ENCODE measurements around the gene SGMS2.

DNA sequence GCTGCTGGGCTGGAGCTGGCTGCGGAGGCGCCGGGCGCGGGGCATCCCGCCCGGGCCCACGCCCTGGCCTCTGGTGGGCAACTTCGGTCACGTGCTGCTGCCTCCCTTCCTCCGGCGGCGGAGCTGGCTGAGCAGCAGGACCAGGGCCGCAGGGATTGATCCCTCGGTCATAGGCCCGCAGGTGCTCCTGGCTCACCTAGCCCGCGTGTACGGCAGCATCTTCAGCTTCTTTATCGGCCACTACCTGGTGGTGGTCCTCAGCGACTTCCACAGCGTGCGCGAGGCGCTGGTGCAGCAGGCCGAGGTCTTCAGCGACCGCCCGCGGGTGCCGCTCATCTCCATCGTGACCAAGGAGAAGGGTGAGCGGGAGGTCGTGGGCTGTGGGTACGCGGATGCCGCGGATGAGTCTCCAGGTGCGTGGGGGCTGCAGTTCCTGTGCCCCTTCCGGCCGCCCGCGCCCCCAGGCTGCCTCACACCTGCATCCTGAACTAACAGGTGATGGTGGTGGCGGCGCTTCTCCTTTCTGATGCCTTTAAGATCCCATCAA lies 107.1 kb downstream of the SGMS2 start:
- TF ChIP-seq, protein P1, sequence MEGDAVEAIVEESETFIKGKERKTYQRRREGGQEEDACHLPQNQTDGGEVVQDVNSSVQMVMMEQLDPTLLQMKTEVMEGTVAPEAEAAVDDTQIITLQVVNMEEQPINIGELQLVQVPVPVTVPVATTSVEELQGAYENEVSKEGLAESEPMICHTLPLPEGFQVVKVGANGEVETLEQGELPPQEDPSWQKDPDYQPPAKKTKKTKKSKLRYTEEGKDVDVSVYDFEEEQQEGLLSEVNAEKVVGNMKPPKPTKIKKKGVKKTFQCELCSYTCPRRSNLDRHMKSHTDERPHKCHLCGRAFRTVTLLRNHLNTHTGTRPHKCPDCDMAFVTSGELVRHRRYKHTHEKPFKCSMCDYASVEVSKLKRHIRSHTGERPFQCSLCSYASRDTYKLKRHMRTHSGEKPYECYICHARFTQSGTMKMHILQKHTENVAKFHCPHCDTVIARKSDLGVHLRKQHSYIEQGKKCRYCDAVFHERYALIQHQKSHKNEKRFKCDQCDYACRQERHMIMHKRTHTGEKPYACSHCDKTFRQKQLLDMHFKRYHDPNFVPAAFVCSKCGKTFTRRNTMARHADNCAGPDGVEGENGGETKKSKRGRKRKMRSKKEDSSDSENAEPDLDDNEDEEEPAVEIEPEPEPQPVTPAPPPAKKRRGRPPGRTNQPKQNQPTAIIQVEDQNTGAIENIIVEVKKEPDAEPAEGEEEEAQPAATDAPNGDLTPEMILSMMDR (IDR thresholded peaks at IDR 0.05), result peak; percentile 2
- TF ChIP-seq EZH2 (IDR thresholded peaks at IDR 0.05), result no peak

Measured in neural progenitor cell (in vitro differentiated cells).